Renal cortical epithelial cell (primary cell): ENCODE results near the gene CEP104. TPM values are rescaled to one million over a fixed set of nuclear protein-coding genes. Genes with fewer than 3 reads are reported as not detected.
A peak's percentile ranks its signal among the peaks of the same experiment; 100 is the strongest.

Experiments
- DNase-seq: peaks from one replicate; pipeline ENCODE4 v3.0.0-alpha.2; 2011; ENCODE audit warnings: low read depth
- total RNA-seq: library from RNA; depleted of rRNA; stranded (reverse); fragments of >200 nt; gene quantifications from 2 replicates; pipeline ENCODE4 v1.2.3, GENCODE V29; 2014

The CEP104 gene
- total RNA-seq, 1 donor from 2014 or later, result 44.8 TPM

DNA sequence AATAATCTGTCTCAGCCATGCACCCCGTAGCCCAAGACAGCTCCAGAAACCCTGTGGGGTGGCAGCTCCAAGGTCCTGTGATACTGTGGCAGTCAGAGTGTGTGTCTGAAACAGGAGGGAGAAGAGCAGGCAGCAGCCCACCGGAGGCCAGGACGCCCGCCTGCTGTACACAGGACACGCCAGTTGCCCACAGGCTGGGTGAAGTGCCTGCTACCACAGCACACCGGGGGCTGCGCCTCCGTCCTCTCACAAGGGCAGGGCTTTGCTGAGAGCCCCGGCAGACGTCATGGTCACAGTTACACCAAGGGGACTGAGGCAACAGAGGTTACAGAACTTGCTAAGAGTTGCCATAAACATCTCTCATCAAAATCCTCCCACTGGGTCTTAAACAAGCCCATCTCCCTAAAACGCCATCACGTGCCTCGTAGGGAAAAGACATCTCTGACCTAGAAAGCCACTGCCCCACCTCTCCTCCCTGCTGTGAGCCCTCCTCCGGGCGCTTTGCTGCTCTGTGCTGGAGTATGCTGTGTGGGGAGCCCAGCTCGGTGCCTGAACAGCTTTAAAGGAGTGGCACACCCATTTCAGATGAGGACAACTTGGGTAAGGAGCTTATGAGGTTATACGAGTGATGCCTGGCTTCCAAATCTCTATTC, 37.7 kb upstream of the CEP104 start:
- DNase-seq, result no peak

DNA sequence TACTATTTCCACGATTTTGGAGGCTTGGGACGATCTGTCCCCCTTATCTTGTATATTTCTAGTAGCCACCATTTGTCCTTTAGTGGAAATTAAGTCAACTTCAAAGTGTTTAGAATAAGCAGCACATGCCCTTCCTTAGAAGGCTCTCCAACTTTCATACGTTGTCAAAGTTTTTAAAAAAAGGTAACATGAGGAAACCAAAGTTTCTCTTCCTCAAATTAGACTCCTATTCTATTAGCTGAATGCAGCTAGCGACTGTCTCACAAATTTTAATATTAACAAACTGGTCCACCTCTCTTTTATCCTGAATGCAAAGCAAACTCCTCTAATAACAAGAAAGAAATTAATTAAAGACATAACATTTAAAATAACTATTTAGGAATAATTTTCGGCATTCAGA, 36.2 kb upstream of the CEP104 start:
- DNase-seq, result no peak

DNA sequence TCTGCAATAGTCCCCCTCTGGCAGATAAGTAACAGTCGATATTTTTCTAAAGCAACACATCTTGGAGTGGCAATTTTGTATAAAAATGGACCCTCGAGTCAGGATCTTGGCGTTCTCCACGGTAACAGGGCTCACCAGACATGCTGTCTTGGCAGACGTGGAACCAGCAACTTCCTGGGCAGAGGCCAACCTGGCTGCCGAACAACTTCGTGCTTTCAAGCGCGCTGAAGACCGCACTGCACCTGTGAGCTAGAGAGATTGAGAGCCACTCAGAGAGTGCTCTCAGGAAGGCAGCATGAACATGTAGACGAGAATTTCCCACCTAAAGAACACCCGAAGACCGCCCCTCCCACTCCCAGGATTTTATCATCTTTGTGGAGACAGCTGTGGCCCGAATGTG, 35.7 kb upstream of the CEP104 start:
- no peak for DNase-seq

DNA sequence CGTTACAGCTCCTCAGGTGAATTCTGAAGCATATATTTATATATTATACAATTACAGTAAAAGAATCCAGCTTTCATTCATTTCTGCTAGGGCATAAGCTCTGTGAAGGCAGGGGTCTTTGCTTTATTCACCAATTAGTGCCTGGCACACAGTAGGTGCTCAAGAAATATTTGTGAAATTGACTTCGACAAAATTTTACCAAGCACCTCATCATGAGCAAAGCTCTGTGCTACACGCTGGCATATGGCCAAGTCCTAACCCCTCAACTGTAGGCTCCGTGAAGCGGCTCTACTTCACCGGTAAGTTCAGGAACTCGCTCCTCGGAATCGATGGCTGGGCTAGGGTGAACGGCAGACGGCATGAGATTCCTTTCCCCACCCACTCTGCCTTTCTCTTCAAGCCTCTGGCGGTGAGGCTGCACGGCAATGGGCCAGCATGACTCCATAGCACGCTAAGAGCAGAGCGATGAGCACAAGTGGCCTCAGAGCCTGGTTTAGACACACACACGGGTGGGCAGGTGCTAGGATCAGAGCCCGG, 34.4 kb upstream of the CEP104 start:
- no peak for DNase-seq

DNA sequence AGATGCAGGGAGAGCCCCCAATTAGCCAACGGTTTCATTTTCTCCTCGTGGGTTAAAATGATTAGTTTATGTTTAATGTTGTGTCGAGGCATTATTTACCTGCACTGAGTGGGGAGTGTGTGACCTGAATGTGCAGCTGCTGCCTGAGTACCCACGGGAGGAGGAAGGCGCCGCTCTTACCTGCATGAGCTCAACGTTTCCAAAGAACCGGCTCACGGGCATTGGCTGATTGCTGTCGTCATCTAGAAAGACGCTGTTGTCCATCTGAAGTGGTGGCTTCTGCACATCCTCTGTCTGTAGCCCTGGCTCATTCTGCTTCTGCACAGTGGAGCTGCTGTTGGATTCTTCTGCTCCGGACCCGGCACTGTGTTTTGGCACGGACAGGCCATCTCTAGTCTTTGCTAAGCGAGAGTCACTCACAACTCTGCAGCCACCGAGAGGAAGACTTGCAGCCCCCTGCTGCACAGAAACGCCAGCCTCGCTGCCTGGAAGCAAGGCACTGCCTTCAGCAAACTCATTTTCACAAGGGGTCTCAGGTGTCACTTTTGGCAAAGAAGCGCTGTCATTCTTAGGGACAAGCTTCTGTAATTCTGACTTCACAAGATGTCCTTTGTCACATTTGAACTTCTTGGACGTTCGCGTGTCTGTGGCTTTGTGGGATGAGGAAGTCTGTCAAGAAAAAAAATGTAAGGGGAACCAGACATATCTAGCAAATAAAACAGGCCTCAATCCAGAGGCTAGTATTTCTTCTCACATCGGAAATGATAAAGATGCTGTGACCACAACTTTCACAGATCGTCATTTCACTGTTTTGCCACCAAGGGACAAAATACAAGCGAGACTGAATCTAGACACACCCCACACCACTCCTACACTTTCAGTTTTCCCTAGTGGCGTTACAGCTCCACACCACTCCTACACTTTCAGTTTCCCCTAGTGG, 33.6 kb upstream of the CEP104 start:
- DNase-seq, result no peak

DNA sequence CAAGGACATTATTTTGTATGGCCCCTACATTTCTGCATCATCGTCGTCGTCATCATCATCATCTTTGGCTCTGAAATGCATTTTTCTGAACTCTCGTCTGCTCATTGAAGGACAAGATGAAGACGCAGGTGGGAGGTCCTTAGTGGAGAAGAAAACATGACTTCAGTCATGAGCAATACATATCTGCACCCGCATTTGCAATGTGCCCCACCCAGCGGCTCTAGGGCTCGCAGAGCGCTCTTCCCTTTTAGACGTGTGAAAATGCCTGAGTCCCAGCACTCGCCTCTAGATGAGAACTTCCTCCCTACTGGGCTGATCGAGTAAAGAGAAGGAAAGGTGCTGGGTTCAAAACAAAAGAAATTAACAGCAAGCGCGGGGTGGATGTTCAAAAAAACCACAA, 32.9 kb upstream of the CEP104 start:
- no peak for DNase-seq

DNA sequence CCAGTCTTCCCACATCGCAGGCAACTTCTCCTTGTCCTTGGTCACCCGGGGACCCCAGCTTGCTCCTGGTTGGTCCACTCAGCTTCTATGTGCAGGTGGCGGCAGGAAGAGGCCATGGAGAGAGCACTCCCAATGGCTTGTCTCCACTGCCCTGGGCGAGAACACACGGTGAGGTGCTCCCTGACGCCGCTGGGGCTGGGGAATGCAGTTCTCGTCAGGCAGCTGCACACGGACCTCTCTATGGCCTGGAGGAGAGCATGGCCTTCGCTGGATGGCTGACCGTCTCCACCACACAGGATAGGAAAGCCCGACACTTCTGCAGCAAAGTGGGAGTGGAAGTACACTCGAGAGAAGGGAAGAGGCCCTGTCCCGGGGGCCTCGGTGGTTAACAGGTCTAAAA, 31.3 kb upstream of the CEP104 start:
- DNase-seq, result no peak

DNA sequence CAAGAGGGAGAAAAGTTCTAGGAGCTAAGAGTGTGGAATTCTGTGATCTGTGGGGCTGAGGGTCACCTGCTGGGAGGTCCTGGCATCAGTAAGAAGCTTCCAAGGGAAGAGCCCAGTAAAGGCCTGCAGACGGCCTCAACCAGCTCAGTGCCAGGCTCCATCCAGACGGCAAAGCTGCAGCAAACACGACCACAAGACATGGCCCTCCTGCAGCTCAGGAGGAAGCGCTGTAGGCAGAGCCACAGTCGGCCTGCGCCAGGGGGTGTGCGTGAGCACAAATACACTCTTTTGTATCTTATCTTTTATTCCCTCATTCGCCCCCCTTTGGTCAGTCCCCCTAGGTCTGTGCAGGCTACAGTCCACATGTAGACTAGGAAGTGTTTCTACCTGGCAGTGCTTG, 29.7 kb upstream of the CEP104 start:
- DNase-seq, result no peak

DNA sequence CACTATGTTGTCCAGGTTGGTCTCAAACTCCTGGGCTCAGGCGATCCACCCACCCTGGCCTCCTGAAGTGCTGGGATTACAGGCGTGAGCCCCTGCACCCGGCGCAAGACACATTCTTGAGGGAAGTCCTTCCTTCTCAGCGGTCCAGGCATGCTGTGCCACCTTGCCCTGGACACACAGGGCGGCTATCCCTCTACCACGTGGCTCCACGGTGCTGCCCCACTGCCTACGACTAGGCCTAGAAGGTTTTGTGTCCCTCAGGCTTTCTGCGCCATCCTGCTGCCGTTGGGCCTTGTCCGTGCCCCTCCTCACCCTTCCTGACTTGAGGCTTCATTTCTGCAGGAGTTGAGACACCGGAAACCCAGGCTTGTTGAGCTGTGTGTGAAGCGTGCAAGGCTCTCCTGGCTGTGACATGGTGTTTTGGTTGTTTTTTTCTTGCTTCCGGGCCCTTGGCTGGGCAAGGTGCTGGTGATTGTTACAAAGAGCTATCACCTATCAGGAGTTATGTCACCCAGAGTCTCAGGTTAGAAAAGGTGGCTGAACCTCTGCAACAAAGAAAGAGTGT, 29.2 kb upstream of the CEP104 start:
- DNase-seq, result no peak

DNA sequence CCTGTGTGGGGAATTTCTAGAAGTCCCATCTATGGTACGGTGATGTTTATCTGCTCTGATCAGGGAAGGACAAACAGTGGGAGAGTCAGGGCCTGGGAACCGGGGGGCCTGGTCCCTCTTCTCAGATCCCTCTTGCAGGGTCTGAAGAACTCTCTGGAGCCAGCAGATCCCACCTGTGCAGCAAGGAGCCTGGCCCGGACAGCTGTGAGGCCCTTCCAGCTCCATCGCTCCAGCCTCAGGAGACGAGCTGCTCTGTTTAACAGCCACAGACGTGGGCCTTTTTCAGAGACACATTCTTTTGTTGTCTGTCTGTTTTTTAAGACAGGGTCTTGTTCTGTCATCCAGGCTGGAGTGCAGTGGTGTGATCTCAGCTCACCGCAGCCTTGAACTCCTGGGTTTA, 28.6 kb upstream of the CEP104 start:
- DNase-seq, result no peak

DNA sequence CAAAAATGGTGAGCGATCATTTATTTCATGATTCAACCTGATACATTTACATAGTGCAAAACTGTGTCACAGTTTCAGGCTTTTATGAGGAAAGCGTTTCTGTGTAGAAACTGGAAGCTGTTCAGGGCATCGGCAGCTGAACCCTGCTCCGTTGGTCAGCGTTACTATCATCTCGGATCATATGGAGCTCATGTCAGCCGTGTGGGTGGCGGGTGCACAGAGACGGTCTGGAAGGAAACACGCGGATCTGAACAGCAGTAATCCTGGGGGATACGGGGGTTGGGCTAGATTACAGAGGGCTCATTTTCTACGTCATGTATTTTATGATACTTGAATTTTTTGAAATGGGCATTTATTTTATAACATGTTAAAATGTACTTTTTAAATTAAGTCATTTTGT, 28.0 kb upstream of the CEP104 start:
- DNase-seq, result no peak

DNA sequence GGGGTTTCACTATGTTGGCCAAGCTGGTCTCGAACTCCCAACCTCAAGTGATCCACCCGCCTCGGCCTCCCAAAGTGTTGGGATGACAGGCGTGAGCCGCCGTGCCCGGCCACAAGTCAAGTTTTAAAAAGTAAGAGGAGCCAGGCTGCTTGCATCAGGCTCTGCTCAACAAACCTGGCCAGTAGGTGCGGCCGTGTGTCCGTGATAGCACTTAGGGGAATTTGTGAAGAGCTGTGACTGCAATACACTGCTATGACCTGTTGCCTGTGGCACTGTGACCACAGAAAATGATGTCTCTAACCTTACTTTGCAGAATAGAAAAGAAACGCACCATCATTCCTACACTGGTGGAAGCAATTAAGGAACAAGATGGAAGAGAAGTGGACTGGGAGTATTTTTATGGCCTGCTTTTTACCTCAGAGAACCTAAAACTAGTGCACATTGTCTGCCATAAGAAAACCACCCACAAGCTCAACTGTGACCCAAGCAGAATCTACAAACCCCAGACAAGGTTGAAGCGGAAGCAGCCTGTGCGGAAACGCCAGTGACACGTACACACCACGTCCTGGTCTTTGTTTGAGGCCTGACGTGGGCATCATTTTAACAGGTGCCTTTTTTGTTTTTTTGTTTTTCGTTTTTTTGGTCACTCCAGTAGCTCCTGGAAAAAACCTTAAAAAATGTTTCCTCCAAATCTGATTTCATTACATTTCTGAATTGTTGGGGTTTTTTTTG, 26.3 kb upstream of the CEP104 start:
- DNase-seq, result no peak

DNA sequence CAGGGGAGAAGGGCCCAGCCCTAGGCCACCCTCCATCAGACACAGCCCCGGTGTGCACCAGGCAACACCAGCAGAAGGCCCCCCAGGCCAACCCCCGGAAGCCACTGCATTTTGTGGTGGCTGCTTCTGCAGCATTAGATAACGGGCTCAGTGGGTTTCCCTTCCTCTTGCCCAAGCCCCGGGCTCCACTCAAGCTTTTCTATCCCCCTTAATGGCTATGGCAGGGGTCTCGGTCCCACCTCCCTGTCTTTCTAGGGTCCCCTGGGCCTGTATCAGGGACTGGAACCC, 24.1 kb upstream of the CEP104 start:
- no peak for DNase-seq

DNA sequence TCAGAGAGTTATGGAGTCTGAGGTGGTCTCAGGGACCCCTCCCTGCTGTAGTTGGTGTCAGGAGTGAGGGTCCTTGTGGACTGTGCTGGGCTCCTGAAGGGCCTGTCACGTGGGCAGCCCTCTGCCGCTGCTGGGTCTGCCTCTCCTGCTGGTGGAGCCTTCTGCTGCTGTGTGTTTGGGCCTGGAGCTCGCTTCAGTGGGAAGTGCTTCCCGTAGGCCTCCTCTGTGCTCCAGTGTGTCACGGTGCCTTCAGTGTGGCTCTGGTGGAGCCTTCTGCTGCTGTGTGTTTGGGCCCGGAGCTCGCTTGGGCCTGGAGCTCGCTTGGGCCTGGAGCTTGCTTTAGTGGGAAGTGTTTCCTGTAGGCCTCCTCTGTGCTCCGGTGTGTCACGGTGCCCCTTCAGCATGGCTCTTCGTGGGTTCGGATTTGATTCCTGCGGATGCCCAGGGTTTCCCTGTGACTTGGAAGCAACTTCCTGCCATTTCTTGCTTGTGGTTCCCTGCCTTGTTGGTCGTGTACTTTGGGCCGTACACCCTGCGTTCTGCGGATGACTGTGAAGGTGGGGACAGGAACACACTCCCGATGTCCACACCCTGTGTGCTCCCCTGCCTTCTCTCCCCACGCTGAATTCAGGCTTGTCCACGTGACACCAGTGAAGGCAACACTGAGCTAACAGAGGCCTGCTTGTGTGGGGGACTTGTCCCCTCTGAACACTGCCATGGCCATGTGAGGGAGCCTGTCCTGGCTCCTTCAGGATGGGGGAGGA, 23.6 kb upstream of the CEP104 start:
- DNase-seq, result no peak

DNA sequence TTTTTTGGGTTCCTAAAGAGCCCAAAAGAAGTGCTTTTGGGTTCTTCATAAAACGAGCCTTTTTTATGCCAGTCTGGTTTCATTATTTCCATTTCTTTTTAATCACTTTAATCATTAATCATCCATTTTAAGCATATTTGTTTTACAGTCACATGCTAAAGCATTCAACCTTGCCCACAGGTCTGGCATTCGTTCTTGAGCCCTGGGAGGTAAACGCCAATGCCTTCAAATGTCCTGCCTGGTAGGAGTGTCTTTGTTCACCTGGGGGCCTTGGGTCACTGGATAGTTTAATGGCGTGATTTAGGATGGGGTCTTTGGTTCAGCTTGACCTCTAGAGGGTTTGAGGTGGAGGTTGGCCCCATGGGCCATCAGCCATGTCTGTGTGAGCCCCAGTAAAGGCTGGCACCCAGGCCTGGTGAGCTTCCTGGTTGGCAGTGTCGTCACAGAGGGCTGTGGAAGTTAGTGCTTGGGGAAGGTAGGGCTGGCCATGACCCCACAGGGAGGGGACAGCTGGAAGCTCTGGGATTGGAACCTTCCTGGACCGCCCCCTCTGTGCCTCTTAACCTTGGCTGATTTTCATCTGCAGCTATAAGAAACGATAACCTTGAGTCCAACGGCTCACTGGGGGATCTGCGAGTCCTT, 22.9 kb upstream of the CEP104 start:
- no peak for DNase-seq

DNA sequence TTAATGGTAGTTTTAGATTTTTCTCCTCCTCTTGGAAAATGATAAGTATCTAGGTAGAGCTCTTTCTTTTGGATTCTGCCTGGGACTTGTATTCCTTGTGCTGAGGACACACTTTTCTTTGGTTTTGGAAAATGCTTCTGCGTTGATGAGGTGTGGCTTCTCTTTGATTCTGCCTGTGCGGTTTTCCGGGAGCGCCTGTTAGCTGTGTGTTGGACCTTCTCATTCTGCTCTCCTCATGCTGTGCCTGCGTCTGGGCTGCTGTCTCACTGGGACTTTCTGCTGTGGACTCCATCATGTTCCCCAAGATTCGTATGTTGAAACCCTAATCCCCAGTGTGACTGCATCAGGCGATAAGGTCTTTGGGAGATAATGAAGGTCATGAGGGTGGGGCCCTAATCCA, 22.1 kb upstream of the CEP104 start:
- DNase-seq, result no peak

DNA sequence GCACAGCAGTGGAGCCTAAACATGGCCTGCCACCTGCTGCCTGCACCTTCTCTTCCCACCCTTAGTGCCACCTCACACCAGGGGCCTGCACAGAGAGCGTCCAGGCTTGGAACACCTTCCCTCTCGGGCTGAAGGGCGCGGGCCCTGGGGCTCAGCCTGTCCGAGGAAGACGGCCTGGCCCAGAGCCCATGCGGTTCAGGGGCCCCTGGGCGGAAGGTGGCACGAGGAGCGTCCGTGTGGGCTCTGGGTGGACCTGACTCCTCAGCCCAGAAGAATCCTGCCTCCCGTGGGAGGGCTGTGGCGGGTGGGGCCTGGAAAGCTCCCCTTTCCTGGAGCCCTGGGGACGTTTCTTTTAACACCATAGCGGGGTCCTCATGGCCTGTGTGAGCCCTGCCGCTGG, 19.7 kb upstream of the CEP104 start:
- no peak for DNase-seq

DNA sequence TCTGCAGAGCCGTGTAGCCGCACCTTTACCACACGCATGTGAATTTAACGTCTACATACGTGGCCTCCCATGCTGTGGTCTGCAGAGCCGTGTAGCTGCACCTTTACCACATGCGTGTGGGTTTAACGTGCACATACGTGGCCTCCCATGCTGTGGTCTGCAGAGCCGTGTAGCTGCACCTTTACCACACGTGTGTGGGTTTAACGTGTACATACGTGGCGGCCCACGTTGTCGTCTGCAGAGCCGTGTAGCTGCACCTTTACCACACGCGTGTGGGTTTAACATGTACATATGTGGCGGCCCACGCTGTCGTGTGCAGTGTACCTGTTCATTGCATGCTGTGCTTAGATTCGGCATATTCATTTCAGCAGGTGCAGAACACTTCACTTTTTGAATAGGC, 17.7 kb upstream of the CEP104 start:
- DNase-seq, result no peak

DNA sequence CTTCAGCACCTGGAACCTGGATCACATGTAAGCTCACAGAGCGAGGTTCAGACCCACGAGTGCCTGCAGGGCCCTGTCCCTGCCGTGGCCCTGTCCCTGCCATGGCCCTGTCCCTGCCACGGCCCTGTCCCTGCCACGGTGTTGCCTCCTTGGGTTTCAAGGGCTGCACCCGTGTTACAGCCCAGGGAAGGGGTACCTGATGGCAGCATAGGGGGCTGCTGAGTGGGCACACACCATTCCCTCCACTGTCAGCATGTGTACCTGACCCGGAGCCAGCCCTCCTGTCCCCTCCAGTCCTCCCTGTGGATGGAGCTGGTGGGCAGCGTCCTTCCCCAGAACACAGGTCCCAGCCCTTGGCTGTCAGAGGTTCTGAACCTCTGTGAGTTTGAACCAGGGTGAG, 15.5 kb upstream of the CEP104 start:
- no peak for DNase-seq

DNA sequence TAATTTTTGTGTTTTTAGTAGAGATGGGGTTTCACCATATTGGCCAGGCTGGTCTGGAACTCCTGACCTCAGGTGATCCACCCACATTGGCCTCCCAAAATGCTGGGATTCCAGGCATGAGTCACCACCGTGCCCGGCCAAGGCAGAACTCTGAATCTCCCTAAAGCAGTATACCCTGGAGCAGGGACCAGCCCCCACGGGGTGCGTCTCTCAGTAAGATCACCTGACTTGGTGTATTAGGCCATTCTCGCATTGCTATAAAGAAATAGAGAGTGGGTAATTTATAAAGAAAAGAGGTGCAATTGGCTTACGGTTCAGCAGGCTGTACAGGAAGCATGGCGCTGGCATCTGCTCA, 14.4 kb upstream of the CEP104 start:
- no peak for DNase-seq

DNA sequence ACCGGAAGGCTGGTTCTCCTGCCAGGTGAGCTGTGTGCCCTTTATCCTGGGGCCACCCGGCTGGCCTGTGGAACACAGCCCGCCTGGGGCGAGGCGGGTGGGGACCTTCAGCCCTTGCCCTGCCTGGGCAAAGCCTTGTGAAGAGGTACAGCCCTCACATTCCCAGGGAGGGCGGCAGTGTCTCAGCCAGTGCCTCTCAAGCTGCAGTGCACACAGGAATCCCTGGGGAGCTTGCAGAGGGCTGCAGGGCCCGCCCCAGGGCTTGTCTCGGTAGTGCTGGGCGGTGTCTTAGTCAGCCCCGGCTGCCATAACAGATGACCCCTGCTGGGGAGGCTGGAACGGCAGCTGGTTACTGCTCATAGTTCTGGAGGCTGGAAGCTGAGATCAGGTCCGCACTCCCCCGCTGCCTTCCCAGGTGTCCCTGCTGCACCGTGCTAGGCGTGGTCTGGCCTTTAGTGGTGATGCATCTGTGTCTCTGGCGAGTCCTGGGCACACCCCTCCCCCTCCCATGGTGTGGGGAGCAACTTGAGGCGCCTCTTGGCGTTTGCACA, 12.8 kb upstream of the CEP104 start:
- peak; percentile 34 for DNase-seq
